ENCODE data around the gene FAM50B. TPM values are rescaled to one million over a fixed set of nuclear protein-coding genes. Genes with fewer than 3 reads are reported as not detected.

Gene FAM50B
- total RNA-seq, 1 donor from 2014 or later, result 23.2 TPM

DNA sequence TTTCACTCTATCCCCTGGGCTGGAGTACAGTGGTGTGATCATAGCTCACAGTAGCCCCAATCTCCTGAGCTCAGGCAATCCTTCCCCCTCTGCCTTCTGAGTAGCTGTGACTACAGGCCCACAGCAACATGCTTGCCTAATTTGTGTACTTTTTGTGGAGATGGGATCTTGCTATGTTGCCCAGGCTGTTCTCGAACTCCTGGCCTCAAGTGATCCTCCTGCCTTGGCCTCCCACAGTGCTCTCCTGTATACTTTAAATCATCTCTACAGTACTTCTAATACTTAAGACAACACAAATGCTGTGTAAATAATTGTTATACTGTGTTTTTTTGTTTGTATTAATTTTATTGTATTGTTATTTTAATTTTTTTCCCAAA is 39.7 kb upstream of the FAM50B start:
- Histone ChIP-seq H3K27ac (replicated peaks) (peak overlapping the region; percentile 40), H3K4me1 (peaks cover 47% of the 10 kb centered on the region), H3K4me3 (no peak overlapping the region), H3K36me3 (no peaks in the 10 kb centered on the region), H3K9me3 (replicated peaks) (no peaks in the 10 kb centered on the region), H3K27me3 (ENCODE audit: low read depth) (no peaks in the 10 kb centered on the region)
- intact Hi-C loops (cut with micrococcal nuclease), result no loop called here
- DNase-seq, result no peak
- TF ChIP-seq, protein P1, sequence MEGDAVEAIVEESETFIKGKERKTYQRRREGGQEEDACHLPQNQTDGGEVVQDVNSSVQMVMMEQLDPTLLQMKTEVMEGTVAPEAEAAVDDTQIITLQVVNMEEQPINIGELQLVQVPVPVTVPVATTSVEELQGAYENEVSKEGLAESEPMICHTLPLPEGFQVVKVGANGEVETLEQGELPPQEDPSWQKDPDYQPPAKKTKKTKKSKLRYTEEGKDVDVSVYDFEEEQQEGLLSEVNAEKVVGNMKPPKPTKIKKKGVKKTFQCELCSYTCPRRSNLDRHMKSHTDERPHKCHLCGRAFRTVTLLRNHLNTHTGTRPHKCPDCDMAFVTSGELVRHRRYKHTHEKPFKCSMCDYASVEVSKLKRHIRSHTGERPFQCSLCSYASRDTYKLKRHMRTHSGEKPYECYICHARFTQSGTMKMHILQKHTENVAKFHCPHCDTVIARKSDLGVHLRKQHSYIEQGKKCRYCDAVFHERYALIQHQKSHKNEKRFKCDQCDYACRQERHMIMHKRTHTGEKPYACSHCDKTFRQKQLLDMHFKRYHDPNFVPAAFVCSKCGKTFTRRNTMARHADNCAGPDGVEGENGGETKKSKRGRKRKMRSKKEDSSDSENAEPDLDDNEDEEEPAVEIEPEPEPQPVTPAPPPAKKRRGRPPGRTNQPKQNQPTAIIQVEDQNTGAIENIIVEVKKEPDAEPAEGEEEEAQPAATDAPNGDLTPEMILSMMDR (IDR thresholded peaks at IDR 0.05; ENCODE audit: borderline replicate concordance), result no peak

DNA sequence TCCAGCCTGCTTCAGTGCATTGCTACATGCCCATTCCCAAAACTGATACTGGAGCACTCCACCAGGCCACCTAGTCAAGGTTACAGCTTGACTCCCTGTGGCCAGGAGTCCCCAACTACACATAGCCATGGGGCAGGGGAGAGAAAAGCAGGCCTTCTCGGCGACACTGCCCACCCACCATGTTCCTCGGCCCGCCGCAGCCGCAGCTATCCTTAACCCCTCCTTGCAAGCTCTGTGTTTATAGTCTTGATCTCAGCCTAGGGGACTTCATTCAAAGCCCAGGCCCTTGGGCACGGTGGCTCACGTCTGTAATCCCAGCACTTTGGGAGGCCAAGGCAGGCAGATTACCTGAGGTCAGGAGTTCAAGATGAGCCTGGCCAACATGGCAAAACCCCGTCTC is 39.2 kb upstream of the FAM50B start:
- no peak for DNase-seq
- Histone ChIP-seq H3K4me3 (no peak overlapping the region), H3K9me3 (replicated peaks) (no peaks in the 10 kb centered on the region), H3K27ac (replicated peaks) (no peak overlapping the region), H3K27me3 (ENCODE audit: low read depth) (no peaks in the 10 kb centered on the region), H3K4me1 (peaks cover 47% of the 10 kb centered on the region), H3K36me3 (no peaks in the 10 kb centered on the region)
- TF ChIP-seq, protein P1 (IDR thresholded peaks at IDR 0.05; ENCODE audit: borderline replicate concordance), result no peak
- intact Hi-C loops (cut with micrococcal nuclease), result no loop called here

DNA sequence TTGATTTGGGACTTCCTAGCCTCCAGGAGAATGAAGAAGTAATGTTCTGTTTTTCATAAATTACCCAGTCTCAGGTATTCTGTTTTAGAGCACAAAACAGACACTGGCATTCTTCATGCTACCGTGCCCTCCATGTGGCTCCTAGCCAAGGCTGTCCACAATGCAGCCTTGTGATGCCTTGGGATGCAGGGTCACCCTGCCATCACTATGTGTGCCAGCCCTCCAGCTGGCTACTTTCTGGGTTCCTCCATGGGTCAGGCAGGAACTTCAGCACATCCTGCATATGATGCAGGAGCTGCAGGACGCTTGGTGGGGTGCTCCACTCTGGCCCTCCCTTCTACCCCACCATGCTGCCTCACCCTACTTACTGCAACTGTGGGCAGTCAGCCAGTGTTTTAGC is 38.0 kb upstream of the FAM50B start:
- intact Hi-C loops (cut with micrococcal nuclease), result no loop called here
- no peaks in the 10 kb centered on the region for H3K36me3 ChIP-seq
- H3K4me3 ChIP-seq, result no peak overlapping the region
- H3K9me3 ChIP-seq (replicated peaks), result no peaks in the 10 kb centered on the region
- H3K4me1 ChIP-seq, result peaks cover 39% of the 10 kb centered on the region
- DNase-seq, result no peak
- no peaks in the 10 kb centered on the region for H3K27me3 ChIP-seq (ENCODE audit: low read depth)
- H3K27ac ChIP-seq (replicated peaks), result no peak overlapping the region
- TF ChIP-seq, protein P1 (IDR thresholded peaks at IDR 0.05; ENCODE audit: borderline replicate concordance), result no peak

DNA sequence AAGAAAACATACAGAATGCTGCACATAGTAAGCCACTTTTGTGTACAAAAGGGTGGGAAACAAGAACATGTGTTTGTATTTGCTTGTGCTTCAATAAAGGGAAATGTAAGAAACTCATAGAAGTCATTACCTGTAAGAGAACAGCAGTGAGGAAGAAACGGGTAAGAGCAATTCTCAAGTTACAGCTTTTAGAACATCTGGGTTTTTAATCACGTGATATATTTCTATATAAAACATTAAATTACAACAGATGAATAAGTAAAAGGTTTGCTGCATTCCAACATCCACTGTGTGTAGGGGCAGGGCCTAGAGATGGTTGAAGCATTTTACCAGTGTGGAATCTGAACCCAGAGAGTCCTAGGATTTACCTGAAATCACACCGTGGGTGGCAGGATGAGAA is 36.6 kb upstream of the FAM50B start:
- TF ChIP-seq, protein P1 (IDR thresholded peaks at IDR 0.05; ENCODE audit: borderline replicate concordance), result no peak
- no peaks in the 10 kb centered on the region for H3K36me3 ChIP-seq
- H3K9me3 ChIP-seq (replicated peaks), result no peaks in the 10 kb centered on the region
- H3K4me1 ChIP-seq, result peaks cover 33% of the 10 kb centered on the region
- peak overlapping the region; percentile 14 for H3K27ac ChIP-seq (replicated peaks)
- no peak for DNase-seq
- no peaks in the 10 kb centered on the region for H3K27me3 ChIP-seq (ENCODE audit: low read depth)
- H3K4me3 ChIP-seq, result no peak overlapping the region
- intact Hi-C loops (cut with micrococcal nuclease), result no loop called here

DNA sequence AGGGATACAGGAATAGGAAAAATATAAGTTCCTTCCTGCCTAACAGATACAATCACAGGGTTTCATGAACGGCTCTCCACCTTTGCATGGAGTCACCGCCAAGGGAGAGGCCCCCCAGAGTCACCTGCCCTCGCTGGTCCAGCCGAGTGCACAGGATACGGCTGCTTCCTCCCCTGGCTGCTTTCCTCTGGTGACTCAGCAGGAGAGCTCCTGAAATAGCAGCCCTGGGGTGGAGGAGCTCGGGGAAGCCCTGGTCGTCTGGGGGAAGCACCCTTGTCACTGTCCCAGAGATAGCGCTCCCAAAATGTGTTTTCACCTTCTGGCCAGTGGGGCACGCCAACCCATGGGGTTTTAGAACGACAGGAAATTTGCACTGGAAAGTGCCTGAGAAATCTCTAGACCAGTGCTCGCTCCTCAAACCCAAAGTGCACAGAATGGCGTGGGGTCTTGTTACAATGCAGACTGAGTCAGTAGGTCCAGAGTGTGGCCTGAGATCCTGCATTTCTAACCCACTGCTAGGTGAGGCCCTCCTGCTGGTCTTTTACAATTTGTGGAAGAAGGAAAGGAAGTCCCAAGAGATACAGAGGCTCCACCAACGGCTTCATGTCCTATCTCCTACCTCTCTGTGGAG is 35.9 kb upstream of the FAM50B start:
- H3K4me3 ChIP-seq, result peak overlapping the region; percentile 5
- H3K4me1 ChIP-seq, result peaks cover 30% of the 10 kb centered on the region
- TF ChIP-seq, protein P1 (IDR thresholded peaks at IDR 0.05; ENCODE audit: borderline replicate concordance), result no peak
- H3K36me3 ChIP-seq, result no peaks in the 10 kb centered on the region
- no peaks in the 10 kb centered on the region for H3K27me3 ChIP-seq (ENCODE audit: low read depth)
- H3K9me3 ChIP-seq (replicated peaks), result no peaks in the 10 kb centered on the region
- peak overlapping the region; percentile 37 for H3K27ac ChIP-seq (replicated peaks)
- intact Hi-C loops (cut with micrococcal nuclease), result no loop called here
- DNase-seq, result peak; percentile 64

All from left ventricle myocardium inferior (tissue), 1 donor.